CD14-positive monocyte (primary cell): Measurements from ENCODE around the gene OSBPL8. TPM values are rescaled to one million over a fixed set of nuclear protein-coding genes. Genes with fewer than 3 reads are reported as not detected.
"Not testable (repeated sequence)": the region's sequence is repeated elsewhere in the genome, so short reads cannot be mapped to it uniquely, and the experiment has no call there.

Experiments
- DNase-seq, 3 donors: peaks; one replicate each; pipeline ENCODE4 v3.0.0-alpha.2; 2011 to 2022
- H2AFZ ChIP-seq: 2 replicates; pipeline ENCODE4 v1.6.0; 2012; ENCODE audit warnings: mild to moderate bottlenecking, low read depth, low read length, inconsistent platforms; ENCODE audit not compliant: insufficient read depth, poor library complexity, severe bottlenecking
- H3K27ac ChIP-seq, 2 donors: 1 replicate in 1 of 2; 2 replicates in 1 of 2; pipeline ENCODE4 v1.5.1; 2012 to 2013; ENCODE audit warnings: low read length in 2 of 2, control low read depth in 1 of 2, inconsistent platforms in 1 of 2, low read depth in 1 of 2, mild to moderate bottlenecking in 1 of 2
- H3K27me3 ChIP-seq, 2 donors: one replicate each; pipeline versions ENCODE4 v1.6.0 to v1.6.1; 2011 to 2013; ENCODE audit warnings: low read length in 2 of 2; ENCODE audit not compliant: control insufficient read depth in 2 of 2, insufficient read depth in 2 of 2
- H3K36me3 ChIP-seq, 2 donors: replicated peaks in 1 of 2; 1 replicate in 1 of 2; 2 replicates in 1 of 2; pipeline versions ENCODE4 v1.5.1 to v1.6.1; 2012 to 2013; ENCODE audit warnings: low read length in 2 of 2, control low read depth in 1 of 2, inconsistent platforms in 1 of 2, mild to moderate bottlenecking in 1 of 2; ENCODE audit not compliant: insufficient read depth in 2 of 2, control insufficient read depth in 1 of 2
- H3K4me1 ChIP-seq, 2 donors: 1 replicate in 1 of 2; 2 replicates in 1 of 2; pipeline versions ENCODE4 v1.5.1 to v1.6.1; 2012 to 2013; ENCODE audit warnings: low read length in 2 of 2, control low read depth in 1 of 2, inconsistent platforms in 1 of 2, mild to moderate bottlenecking in 1 of 2, moderate library complexity in 1 of 2; ENCODE audit not compliant: insufficient read depth in 2 of 2, control insufficient read depth in 1 of 2
- H3K4me2 ChIP-seq: replicated peaks from 2 replicates; pipeline ENCODE3; 2012; ENCODE audit warnings: low read length, moderate library complexity, mild to moderate bottlenecking; ENCODE audit not compliant: poor library complexity, severe bottlenecking; ENCODE audit errors: extremely low read depth
- H3K4me3 ChIP-seq, 3 experiments: fragments of 200-600 bp in 1 of 3; sonication (generic) in 1 of 3; replicated peaks in 1 of 3; 1 replicate in 2 of 3; 2 replicates in 1 of 3; pipeline ENCODE4 v1.5.1; 2011 to 2013; ENCODE audit warnings: low read length in 3 of 3, mild to moderate bottlenecking in 3 of 3, control low read depth in 2 of 3, low read depth in 2 of 3, inconsistent platforms in 1 of 3, moderate library complexity in 1 of 3
- H3K79me2 ChIP-seq: 2 replicates; pipeline ENCODE4 v1.6.0; 2012; ENCODE audit warnings: mild to moderate bottlenecking, control low read depth, inconsistent platforms, low read length, moderate library complexity; ENCODE audit not compliant: insufficient read depth
- H3K9ac ChIP-seq: 2 replicates; pipeline ENCODE4 v1.6.0; 2017; ENCODE audit warnings: low read length, mild to moderate bottlenecking; ENCODE audit not compliant: insufficient read depth, poor library complexity, severe bottlenecking
- H3K9me3 ChIP-seq, 2 donors: replicated peaks in 1 of 2; 1 replicate in 1 of 2; 2 replicates in 1 of 2; pipeline versions ENCODE4 v1.5.1 to v1.6.1; 2012 to 2013; ENCODE audit warnings: low read length in 2 of 2, control low read depth in 1 of 2; ENCODE audit not compliant: control insufficient read depth in 1 of 2, insufficient read depth in 1 of 2
- H4K20me1 ChIP-seq: 2 replicates; pipeline ENCODE4 v1.6.0; 2012; ENCODE audit warnings: mild to moderate bottlenecking, low read length, control low read depth, moderate library complexity; ENCODE audit not compliant: insufficient read depth
- H3K27ac Mint-ChIP-seq, 7 donors: one replicate each; pipeline ENCODE4 v1.8.0; 2020; ENCODE audit warnings: mild to moderate bottlenecking in 7 of 7, mixed read lengths in 7 of 7, moderate library complexity in 6 of 7, inconsistent platforms in 2 of 7
- H3K27me3 Mint-ChIP-seq, 3 donors: one replicate each; pipeline ENCODE4 v1.8.0; 2021 to 2022; ENCODE audit warnings: low read depth in 3 of 3, mild to moderate bottlenecking in 3 of 3, mixed read lengths in 3 of 3, moderate library complexity in 3 of 3, inconsistent platforms in 1 of 3
- H3K36me3 Mint-ChIP-seq, 2 donors: one replicate each; pipeline ENCODE4 v1.8.0; 2020; ENCODE audit warnings: mixed read lengths in 2 of 2, inconsistent platforms in 1 of 2, mild to moderate bottlenecking in 1 of 2
- H3K4me1 Mint-ChIP-seq: one replicate; pipeline ENCODE4 v1.8.0; 2020; ENCODE audit warnings: mild to moderate bottlenecking, mixed read lengths
- H3K4me3 Mint-ChIP-seq, 2 donors: one replicate each; pipeline ENCODE4 v1.8.0; 2020; ENCODE audit warnings: mild to moderate bottlenecking in 2 of 2, mixed read lengths in 2 of 2, moderate library complexity in 1 of 2
- H3K9me3 Mint-ChIP-seq, 7 donors: one replicate each; pipeline ENCODE4 v1.8.0; 2020 to 2022; ENCODE audit warnings: mixed read lengths in 7 of 7, mild to moderate bottlenecking in 6 of 7, moderate library complexity in 6 of 7, inconsistent platforms in 2 of 7
- WGBS: methylation state at CpG from one replicate; pipeline ENCODE4 v1.1.5; 2013; ENCODE audit warnings: missing lambda C conversion rate; ENCODE audit not compliant: insufficient coverage; 5-methylcytosine and 5-hydroxymethylcytosine counted together
- intact Hi-C, 2 donors: fragments of 100-400 bp; cut with micrococcal nuclease; formaldehyde crosslinking; loops; one replicate each; pipeline versions ENCODE4 v1.15.0 to v1.15.1; 2023
- polyA plus RNA-seq, 3 donors: library from polyadenylated mRNA; depleted of rRNA in 1 of 3; unstranded in 2 of 3; stranded (reverse) in 1 of 3; fragments of 300-500 nt in 2 of 3; fragments of >200 nt in 1 of 3; fragmentation: Illumina TruSeq in 2 of 3; gene quantifications; 1 replicate in 2 of 3; 2 replicates in 1 of 3; pipeline ENCODE4 v1.2.3, GENCODE V29; 2012 to 2021
- TF ChIP-seq, protein P1 (sequence below): fragments of 200-600 bp; IDR thresholded peaks from one replicate; pipeline ENCODE4 v1.8.0; 2022; ENCODE audit warnings: antibody characterized with exemption, mild to moderate bottlenecking

Gene OSBPL8
- polyA plus RNA-seq, 3 donors = 25.3 to 167 (median 147) TPM

DNA sequence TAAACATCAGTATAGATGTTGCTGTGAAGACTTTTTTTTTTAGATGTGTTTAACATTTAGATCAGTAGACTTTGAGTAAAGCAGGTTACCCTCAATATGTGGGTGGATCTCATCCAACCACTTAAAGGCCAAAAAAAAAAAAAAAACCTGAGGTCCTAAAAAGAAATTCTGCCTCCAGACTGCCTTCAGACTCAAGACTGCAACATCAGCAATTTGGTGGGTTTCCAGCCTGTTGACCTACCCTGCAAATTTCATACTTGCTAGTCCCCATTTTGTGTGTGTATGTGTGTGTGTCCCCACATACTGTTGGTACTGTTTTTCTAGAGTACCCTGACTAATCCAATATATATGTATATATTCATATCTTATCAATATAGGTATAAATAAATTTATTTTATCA is 55.6 kb downstream of the OSBPL8 start:
- H3K27ac Mint-ChIP-seq = no peak overlapping the region
- Histone ChIP-seq H3K9me3 (no peaks in the 10 kb centered on the region), H3K4me2 (no peak overlapping the region), H3K79me2 (peaks cover 77% of the 10 kb centered on the region), H3K27ac (no peak overlapping the region), H3K4me3 (no peak overlapping the region), H3K9ac (no peak overlapping the region), H3K27me3 (no peaks in the 10 kb centered on the region), H3K36me3 (peaks cover 2 to 23% of the 10 kb centered on the region in 2 donors), H4K20me1 (peaks cover 99% of the 10 kb centered on the region), H3K4me1 (no peaks in the 10 kb centered on the region), H2AFZ (no peak overlapping the region)
- H3K27me3 Mint-ChIP-seq = peaks cover 0 to 2% (median 0%) of the 10 kb centered on the region in 3 donors
- no peak overlapping the region for H3K4me3 Mint-ChIP-seq
- intact Hi-C loops = no loop called here
- TF ChIP-seq, protein P1, sequence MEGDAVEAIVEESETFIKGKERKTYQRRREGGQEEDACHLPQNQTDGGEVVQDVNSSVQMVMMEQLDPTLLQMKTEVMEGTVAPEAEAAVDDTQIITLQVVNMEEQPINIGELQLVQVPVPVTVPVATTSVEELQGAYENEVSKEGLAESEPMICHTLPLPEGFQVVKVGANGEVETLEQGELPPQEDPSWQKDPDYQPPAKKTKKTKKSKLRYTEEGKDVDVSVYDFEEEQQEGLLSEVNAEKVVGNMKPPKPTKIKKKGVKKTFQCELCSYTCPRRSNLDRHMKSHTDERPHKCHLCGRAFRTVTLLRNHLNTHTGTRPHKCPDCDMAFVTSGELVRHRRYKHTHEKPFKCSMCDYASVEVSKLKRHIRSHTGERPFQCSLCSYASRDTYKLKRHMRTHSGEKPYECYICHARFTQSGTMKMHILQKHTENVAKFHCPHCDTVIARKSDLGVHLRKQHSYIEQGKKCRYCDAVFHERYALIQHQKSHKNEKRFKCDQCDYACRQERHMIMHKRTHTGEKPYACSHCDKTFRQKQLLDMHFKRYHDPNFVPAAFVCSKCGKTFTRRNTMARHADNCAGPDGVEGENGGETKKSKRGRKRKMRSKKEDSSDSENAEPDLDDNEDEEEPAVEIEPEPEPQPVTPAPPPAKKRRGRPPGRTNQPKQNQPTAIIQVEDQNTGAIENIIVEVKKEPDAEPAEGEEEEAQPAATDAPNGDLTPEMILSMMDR = no peak
- H3K4me1 Mint-ChIP-seq = peaks cover 9% of the 10 kb centered on the region
- H3K36me3 Mint-ChIP-seq = peaks cover 9 to 29% of the 10 kb centered on the region in 2 donors
- H3K9me3 Mint-ChIP-seq = peaks cover 0 to 3% (median 0%) of the 10 kb centered on the region in 7 donors
- no peak for DNase-seq

DNA sequence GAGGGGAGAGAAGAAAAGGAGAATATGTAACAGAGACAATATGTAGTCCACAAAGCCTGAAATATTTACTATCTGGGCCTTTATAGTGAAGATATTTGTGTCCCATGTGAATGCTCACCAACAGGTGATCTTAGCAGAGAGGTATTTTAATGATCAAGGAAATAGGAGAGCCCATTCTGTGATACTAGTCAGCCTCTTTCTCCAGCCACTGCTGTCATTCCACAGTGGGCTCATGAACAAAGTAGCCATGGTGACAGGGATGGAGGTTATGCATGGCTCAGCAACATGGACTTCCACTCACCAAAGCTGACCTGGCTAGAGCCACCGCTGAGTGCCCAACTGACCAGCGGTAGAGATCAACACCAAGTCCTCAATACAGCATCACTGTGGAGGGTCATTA is 58.2 kb downstream of the OSBPL8 start:
- 94% methylated on average over 2 of the region's 2 CpGs for WGBS

DNA sequence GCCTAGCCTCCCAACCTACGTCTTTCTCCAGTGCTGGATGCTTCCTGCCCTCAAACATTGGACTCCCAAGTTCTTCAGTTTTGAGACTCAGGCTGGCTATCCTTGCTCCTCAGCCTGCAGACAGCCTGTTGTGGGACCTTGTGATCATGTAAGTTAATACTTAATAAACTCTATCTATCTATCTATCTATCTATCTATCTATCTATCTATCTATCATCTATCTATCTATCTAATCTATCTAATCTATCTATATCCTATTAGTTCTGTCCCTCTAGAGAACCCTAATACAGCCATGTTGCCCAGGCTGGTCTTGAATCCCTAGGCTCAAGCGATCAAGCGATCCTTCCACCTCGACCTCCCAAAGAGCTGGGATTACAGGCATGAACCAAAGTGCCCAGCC is 60.4 kb downstream of the OSBPL8 start:
- WGBS = 100% methylated on average over 3 of the region's 4 CpGs
- Histone ChIP-seq H3K36me3 (peaks cover 2 to 23% of the 10 kb centered on the region in 2 donors), H3K79me2 (peaks cover 45% of the 10 kb centered on the region), H4K20me1 (peaks cover 96% of the 10 kb centered on the region)
- H3K4me1 ChIP-seq, H3K27ac ChIP-seq, H3K27me3 ChIP-seq, H3K9me3 Mint-ChIP-seq, H3K27me3 Mint-ChIP-seq, H3K9me3 ChIP-seq, H3K4me1 Mint-ChIP-seq, H2AFZ ChIP-seq, H3K9ac ChIP-seq, H3K4me2 ChIP-seq, intact Hi-C loops, H3K4me3 ChIP-seq, DNase-seq, H3K4me3 Mint-ChIP-seq: not testable (repeated sequence)
- Mint-ChIP-seq H3K36me3 (peaks cover 17 to 30% of the 10 kb centered on the region in 2 donors), H3K27ac (peak overlapping the region in 2 of 7 donors; percentile 37 to 53)

More for the DNA sequence above, 58.2 kb downstream of the OSBPL8 start:
- Mint-ChIP-seq H3K4me3 (no peak overlapping the region), H3K4me1 (peaks cover 9% of the 10 kb centered on the region), H3K9me3 (peaks cover 0 to 3% (median 0%) of the 10 kb centered on the region in 7 donors), H3K36me3 (peaks cover 10 to 25% of the 10 kb centered on the region in 2 donors), H3K27me3 (no peaks in the 10 kb centered on the region), H3K27ac (peak overlapping the region in 1 of 7 donors; percentile 48)
- no peak overlapping the region for H3K27ac ChIP-seq
- no peak for DNase-seq
- H4K20me1 ChIP-seq = peaks cover 99% of the 10 kb centered on the region
- no peak overlapping the region for H2AFZ ChIP-seq
- H3K79me2 ChIP-seq = peaks cover 52% of the 10 kb centered on the region
- H3K9me3 ChIP-seq = no peaks in the 10 kb centered on the region
- TF ChIP-seq, protein P1 = no peak
- no peak overlapping the region for H3K9ac ChIP-seq
- H3K36me3 ChIP-seq = peaks cover 2 to 23% of the 10 kb centered on the region in 2 donors
- no peak overlapping the region for H3K4me2 ChIP-seq
- H3K4me3 ChIP-seq = no peak overlapping the region
- H3K4me1 ChIP-seq = no peaks in the 10 kb centered on the region
- no peaks in the 10 kb centered on the region for H3K27me3 ChIP-seq
- intact Hi-C loops = no loop called here
